SU-DHL-6 (cell line): ENCODE measurements around the gene TP73.

Experiments
- EZH2phosphoT487 ChIP-seq: fragments of 200-600 bp; sonication (generic), shearing (Covaris generic); conservative IDR thresholded peaks from 2 replicates; pipeline ENCODE4 v1.6.1; 2018; ENCODE audit warnings: mild to moderate bottlenecking, antibody characterized with exemption, low read length, moderate library complexity, mixed read lengths
- TF ChIP-seq, protein P1 (sequence below): fragments of 200-600 bp; sonication (generic); IDR thresholded peaks from one replicate; pipeline ENCODE4 v1.5.1; 2017; ENCODE audit warnings: antibody characterized with exemption, mild to moderate bottlenecking, low read length, moderate library complexity; ENCODE audit not compliant: insufficient read depth, poor library complexity, severe bottlenecking

DNA sequence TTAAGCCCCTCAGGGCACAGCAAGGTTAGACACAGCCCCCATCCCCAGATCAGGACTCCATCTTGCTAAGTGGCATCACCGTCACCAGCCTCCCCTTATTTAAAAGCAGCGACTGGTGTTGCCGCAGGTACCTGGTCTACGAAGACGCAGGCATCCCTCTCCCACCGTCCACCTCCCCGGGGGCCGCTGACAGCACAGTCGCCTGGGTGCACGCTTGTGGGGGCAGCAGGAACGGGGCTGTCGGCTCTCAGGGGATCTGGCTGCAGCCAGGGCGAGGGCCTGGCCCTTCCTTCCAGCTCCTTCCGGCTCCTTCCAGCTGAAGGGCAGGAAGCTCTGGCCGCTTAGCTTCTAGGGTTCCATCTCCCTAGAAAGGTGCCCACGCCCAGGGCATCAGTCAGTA lies 82.3 kb downstream of the TP73 start:
- TF ChIP-seq, protein P1, sequence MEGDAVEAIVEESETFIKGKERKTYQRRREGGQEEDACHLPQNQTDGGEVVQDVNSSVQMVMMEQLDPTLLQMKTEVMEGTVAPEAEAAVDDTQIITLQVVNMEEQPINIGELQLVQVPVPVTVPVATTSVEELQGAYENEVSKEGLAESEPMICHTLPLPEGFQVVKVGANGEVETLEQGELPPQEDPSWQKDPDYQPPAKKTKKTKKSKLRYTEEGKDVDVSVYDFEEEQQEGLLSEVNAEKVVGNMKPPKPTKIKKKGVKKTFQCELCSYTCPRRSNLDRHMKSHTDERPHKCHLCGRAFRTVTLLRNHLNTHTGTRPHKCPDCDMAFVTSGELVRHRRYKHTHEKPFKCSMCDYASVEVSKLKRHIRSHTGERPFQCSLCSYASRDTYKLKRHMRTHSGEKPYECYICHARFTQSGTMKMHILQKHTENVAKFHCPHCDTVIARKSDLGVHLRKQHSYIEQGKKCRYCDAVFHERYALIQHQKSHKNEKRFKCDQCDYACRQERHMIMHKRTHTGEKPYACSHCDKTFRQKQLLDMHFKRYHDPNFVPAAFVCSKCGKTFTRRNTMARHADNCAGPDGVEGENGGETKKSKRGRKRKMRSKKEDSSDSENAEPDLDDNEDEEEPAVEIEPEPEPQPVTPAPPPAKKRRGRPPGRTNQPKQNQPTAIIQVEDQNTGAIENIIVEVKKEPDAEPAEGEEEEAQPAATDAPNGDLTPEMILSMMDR: no peak
- no peak for TF ChIP-seq EZH2phosphoT487
